ENCODE measurements around the gene CMPK1. TPM values are rescaled to one million over a fixed set of nuclear protein-coding genes. Genes with fewer than 3 reads are reported as not detected.
A peak's percentile ranks its signal among the peaks of the same experiment; 100 is the strongest.

The CMPK1 gene
- total and polyA plus RNA-seq, 2 of the 4 experiments (the other 2 are of a cell fraction): 23.1 to 31.9 TPM

GRCh38 chr1:47393141-47393540, 59.6 kb downstream of the CMPK1 start:
- Histone ChIP-seq H3K36me3 (ENCODE audit: control insufficient read depth, insufficient read depth, low read length) (no peaks in the 10 kb centered on the region), H3K23ac (ENCODE audit: low read depth, low read length) (no peak overlapping the region), H3K4me1 (ENCODE audit: control insufficient read depth, insufficient read depth, low read length) (peaks cover 2% of the 10 kb centered on the region; the same call in 1 of the 2 replicates), H2AK9ac (replicated peaks; ENCODE audit: low read depth, low read length, poor library complexity) (no peak overlapping the region), H3K4me2 (ENCODE audit: low read depth, low read length) (no peak overlapping the region), H3K4ac (ENCODE audit: low read depth, low read length) (no peak overlapping the region), H2BK15ac (ENCODE audit: low read depth, low read length) (no peak overlapping the region), H3K27ac (ENCODE audit: insufficient read depth, low read length) (no peak overlapping the region), H3K14ac (replicated peaks; ENCODE audit: low read depth, low read length) (no peak overlapping the region), H3K56ac (ENCODE audit: extremely low read depth, insufficient read depth, low read length) (no peak overlapping the region), H3K9ac (ENCODE audit: low read depth, low read length) (no peak overlapping the region), H2BK120ac (ENCODE audit: low read depth, low read length) (no peak overlapping the region), H2AFZ (replicated peaks; ENCODE audit: low read length, poor library complexity) (no peak overlapping the region), H2BK20ac (ENCODE audit: low read depth, low read length) (no peak overlapping the region), H2BK5ac (ENCODE audit: low read depth, low read length, poor library complexity, severe bottlenecking) (no peak overlapping the region), H4K5ac (ENCODE audit: low read depth, low read length) (no peak overlapping the region), H4K8ac (ENCODE audit: low read depth in 2 of 2, low read length in 2 of 2) (no peak overlapping the region), H4K91ac (ENCODE audit: insufficient read depth, low read depth, low read length) (no peak overlapping the region), H3K9me3 (ENCODE audit: control insufficient read depth, insufficient read depth, low read length) (no peaks in the 10 kb centered on the region), H3K27me3 (ENCODE audit: control insufficient read depth, insufficient read depth, low read length) (peaks cover 2% of the 10 kb centered on the region; the same call in 1 of the 2 replicates), H4K20me1 (ENCODE audit: insufficient read depth, low read length) (peaks cover 8% of the 10 kb centered on the region; the same call in 1 of the 2 replicates), H3K9me1 (ENCODE audit: insufficient read depth, low read length) (no peaks in the 10 kb centered on the region), H2AK5ac (ENCODE audit: low read depth, low read length) (no peak overlapping the region), H3K4me3 (ENCODE audit: insufficient read depth, low read depth, low read length) (no peak overlapping the region), H3K18ac (ENCODE audit: low read depth, low read length) (no peak overlapping the region), H3K79me1 (ENCODE audit: low read depth in 1 of 2, low read length in 2 of 2) (no peaks in the 10 kb centered on the region)
- intact Hi-C loops (cut with micrococcal nuclease) (no loop called here), in situ Hi-C loops (cut with MboI; ENCODE audit: low sequenced_read_pairs) (no loop called here), dilution Hi-C loops (cut with HindIII; ENCODE audit: low sequenced_read_pairs, unreplicated experiment) (no loop called here)
- POLR2A ChIA-PET (ENCODE audit: unreplicated experiment): no interaction called here
- DNase-seq (peak; percentile 56), ATAC-seq (ENCODE audit: low read depth) (no peak)
- CTCF ChIA-PET: interaction anchor here (0.6 to 0.7 kb wide), 2 partner anchors 136 to 316 kb away, joined by 4 to 5 read pairs; no protein-coding TSS in a partner anchor
- no CpG with 5 or more reads among the region's 5 CpGs for WGBS, 2 experiments (ENCODE audit: extremely low coverage in 2 of 2, insufficient read length in 1 of 2)
- no peak for TF ChIP-seq CTCF (conservative IDR thresholded peaks at IDR 0.05; ENCODE audit: low read depth, low read length)
- no peak for TF ChIP-seq RAD21 (IDR thresholded peaks at IDR 0.05; ENCODE audit: low read length)
- TF ChIP-seq CHD1 (IDR thresholded peaks at IDR 0.05; ENCODE audit: low read depth, low read length): no peak
- no peak for TF ChIP-seq MAZ (IDR thresholded peaks at IDR 0.05; ENCODE audit: borderline replicate concordance, low read depth, low read length)
- TF ChIP-seq RCOR1 (IDR thresholded peaks at IDR 0.05; ENCODE audit: insufficient replicate concordance, low read length): no peak
- TF ChIP-seq FOS (IDR thresholded peaks at IDR 0.05; ENCODE audit: low read depth, low read length): no peak
- no peak for TF ChIP-seq CEBPB (IDR thresholded peaks at IDR 0.05; ENCODE audit: low read depth, low read length)
- no peak for TF ChIP-seq SMC3 (IDR thresholded peaks at IDR 0.05; ENCODE audit: low read depth, low read length)
- no peak for TF ChIP-seq NFE2L2 (IDR thresholded peaks at IDR 0.05; ENCODE audit: low read depth, low read length)
- TF ChIP-seq MAFK (IDR thresholded peaks at IDR 0.05; ENCODE audit: low read depth, low read length): no peak
- TF ChIP-seq, protein P1, sequence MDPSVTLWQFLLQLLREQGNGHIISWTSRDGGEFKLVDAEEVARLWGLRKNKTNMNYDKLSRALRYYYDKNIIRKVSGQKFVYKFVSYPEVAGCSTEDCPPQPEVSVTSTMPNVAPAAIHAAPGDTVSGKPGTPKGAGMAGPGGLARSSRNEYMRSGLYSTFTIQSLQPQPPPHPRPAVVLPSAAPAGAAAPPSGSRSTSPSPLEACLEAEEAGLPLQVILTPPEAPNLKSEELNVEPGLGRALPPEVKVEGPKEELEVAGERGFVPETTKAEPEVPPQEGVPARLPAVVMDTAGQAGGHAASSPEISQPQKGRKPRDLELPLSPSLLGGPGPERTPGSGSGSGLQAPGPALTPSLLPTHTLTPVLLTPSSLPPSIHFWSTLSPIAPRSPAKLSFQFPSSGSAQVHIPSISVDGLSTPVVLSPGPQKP (IDR thresholded peaks at IDR 0.05; ENCODE audit: borderline replicate concordance, low read depth, low read length): no peak
- no peak for TF ChIP-seq MXI1 (IDR thresholded peaks at IDR 0.05; ENCODE audit: borderline replicate concordance, low read depth, low read length)
- no TSS peak for BruUV-seq (replicated peaks)
